Cardiac muscle cell (in vitro differentiated cells and primary cell): ENCODE results near the gene TMEM242. TPM values are rescaled to one million over a fixed set of nuclear protein-coding genes. Genes with fewer than 3 reads are reported as not detected.

Experiments used
- DNase-seq, 2 donors: peaks; one replicate each; pipeline versions ENCODE4 v3.0.0 to v3.0.0-alpha.2; 2010 to 2017; ENCODE audit warnings: low read depth in 1 of 2, low spot score in 1 of 2
- H3K27ac ChIP-seq: fragments of 200-600 bp; sonication (generic); 2 replicates; pipeline ENCODE4 v1.5.1; 2016
- H3K27me3 ChIP-seq: fragments of 200-600 bp; sonication (generic); 2 replicates; pipeline ENCODE4 v1.6.0; 2016; ENCODE audit warnings: control low read depth
- H3K36me3 ChIP-seq: fragments of 200-600 bp; sonication (generic); 2 replicates; pipeline ENCODE4 v1.5.1; 2016; ENCODE audit warnings: control low read depth
- H3K4me1 ChIP-seq: fragments of 200-600 bp; sonication (generic); 2 replicates; pipeline ENCODE4 v1.8.1; 2017; ENCODE audit warnings: low read depth, mild to moderate bottlenecking, mixed run types
- H3K4me3 ChIP-seq: fragments of 200-600 bp; sonication (generic); 2 replicates; pipeline ENCODE4 v1.5.1; 2016; ENCODE audit warnings: mild to moderate bottlenecking
- H3K9me3 ChIP-seq: fragments of 200-600 bp; sonication (generic); 2 replicates; pipeline ENCODE4 v1.5.1; 2017; ENCODE audit warnings: low read depth, mild to moderate bottlenecking, control low read depth
- CTCF ChIP-seq: IDR thresholded peaks from 2 replicates; pipeline ENCODE4 v1.5.1; 2012; ENCODE audit warnings: low read depth, mild to moderate bottlenecking, low read length
- polyA plus RNA-seq: library from polyadenylated mRNA; unstranded; fragments of >200 nt; fragmentation: Nextera tagmentation; extraction: Ambion mirVana; gene quantifications from 2 replicates; pipeline ENCODE4 v1.2.1, GENCODE V29; 2016
- total RNA-seq: library from RNA; depleted of rRNA; stranded (reverse); fragments of >200 nt; gene quantifications from 2 replicates; pipeline ENCODE4 v1.2.3, GENCODE V29; 2016

Gene TMEM242
- total and polyA plus RNA-seq, 2 experiments from 2014 or later: 6.3 to 19.0 TPM

- H3K9me3 ChIP-seq: no peaks in the 10 kb centered on the region
- TF ChIP-seq CTCF: no peak
- DNase-seq: peak; percentile 39 to 43
- no peaks in the 10 kb centered on the region for H3K4me1 ChIP-seq
- no peak overlapping the region for H3K27ac ChIP-seq
- H3K36me3 ChIP-seq: no peaks in the 10 kb centered on the region
- H3K27me3 ChIP-seq: peaks cover 15% of the 10 kb centered on the region
- H3K4me3 ChIP-seq: peak overlapping the region; percentile 57
Measured at GRCh38 chr6:157273756-157274470, 49.4 kb downstream of the TMEM242 start.

- peaks cover 15% of the 10 kb centered on the region for H3K27me3 ChIP-seq
- no peaks in the 10 kb centered on the region for H3K36me3 ChIP-seq
- no peaks in the 10 kb centered on the region for H3K9me3 ChIP-seq
- no peaks in the 10 kb centered on the region for H3K4me1 ChIP-seq
- no peak for DNase-seq
- no peak overlapping the region for H3K4me3 ChIP-seq
- no peak overlapping the region for H3K27ac ChIP-seq
- no peak for TF ChIP-seq CTCF
Measured at GRCh38 chr6:157272866-157273755, 50.2 kb downstream of the TMEM242 start.

- H3K27me3 ChIP-seq: peaks cover 15% of the 10 kb centered on the region
- H3K9me3 ChIP-seq: no peaks in the 10 kb centered on the region
- no peak overlapping the region for H3K4me3 ChIP-seq
- H3K27ac ChIP-seq: no peak overlapping the region
- TF ChIP-seq CTCF: no peak
- DNase-seq: no peak
- H3K4me1 ChIP-seq: no peaks in the 10 kb centered on the region
- no peaks in the 10 kb centered on the region for H3K36me3 ChIP-seq
Measured at GRCh38 chr6:157272372-157272771, 50.9 kb downstream of the TMEM242 start.

GRCh38 chr6:157271911-157272310, 51.4 kb downstream of the TMEM242 start:
- Histone ChIP-seq H3K27ac (no peak overlapping the region), H3K36me3 (no peaks in the 10 kb centered on the region), H3K27me3 (peaks cover 15% of the 10 kb centered on the region), H3K9me3 (no peaks in the 10 kb centered on the region), H3K4me3 (no peak overlapping the region), H3K4me1 (no peaks in the 10 kb centered on the region)
- no peak for DNase-seq
- TF ChIP-seq CTCF: no peak

GRCh38 chr6:157271441-157271840, 51.9 kb downstream of the TMEM242 start:
- H3K4me1 ChIP-seq: no peaks in the 10 kb centered on the region

More at GRCh38 chr6:157271441-157271840, 51.9 kb downstream of the TMEM242 start:
- Histone ChIP-seq H3K36me3 (no peaks in the 10 kb centered on the region), H3K27me3 (peaks cover 15% of the 10 kb centered on the region), H3K9me3 (no peaks in the 10 kb centered on the region), H3K4me3 (no peak overlapping the region), H3K27ac (no peak overlapping the region)
- TF ChIP-seq CTCF: no peak
- DNase-seq: no peak
